TTC549 (cell line): ENCODE results near the gene C20orf141.
"Not testable (repeated sequence)": the region's sequence is repeated elsewhere in the genome, so short reads cannot be mapped to it uniquely, and the experiment has no call there.

Experiments
- FAIRE-seq: peaks from 2 replicates; lab custom pipeline; 2012; peaks lifted over from hg19 to GRCh38; lab: Jason Lieb, UNC

The C20orf141 gene

DNA sequence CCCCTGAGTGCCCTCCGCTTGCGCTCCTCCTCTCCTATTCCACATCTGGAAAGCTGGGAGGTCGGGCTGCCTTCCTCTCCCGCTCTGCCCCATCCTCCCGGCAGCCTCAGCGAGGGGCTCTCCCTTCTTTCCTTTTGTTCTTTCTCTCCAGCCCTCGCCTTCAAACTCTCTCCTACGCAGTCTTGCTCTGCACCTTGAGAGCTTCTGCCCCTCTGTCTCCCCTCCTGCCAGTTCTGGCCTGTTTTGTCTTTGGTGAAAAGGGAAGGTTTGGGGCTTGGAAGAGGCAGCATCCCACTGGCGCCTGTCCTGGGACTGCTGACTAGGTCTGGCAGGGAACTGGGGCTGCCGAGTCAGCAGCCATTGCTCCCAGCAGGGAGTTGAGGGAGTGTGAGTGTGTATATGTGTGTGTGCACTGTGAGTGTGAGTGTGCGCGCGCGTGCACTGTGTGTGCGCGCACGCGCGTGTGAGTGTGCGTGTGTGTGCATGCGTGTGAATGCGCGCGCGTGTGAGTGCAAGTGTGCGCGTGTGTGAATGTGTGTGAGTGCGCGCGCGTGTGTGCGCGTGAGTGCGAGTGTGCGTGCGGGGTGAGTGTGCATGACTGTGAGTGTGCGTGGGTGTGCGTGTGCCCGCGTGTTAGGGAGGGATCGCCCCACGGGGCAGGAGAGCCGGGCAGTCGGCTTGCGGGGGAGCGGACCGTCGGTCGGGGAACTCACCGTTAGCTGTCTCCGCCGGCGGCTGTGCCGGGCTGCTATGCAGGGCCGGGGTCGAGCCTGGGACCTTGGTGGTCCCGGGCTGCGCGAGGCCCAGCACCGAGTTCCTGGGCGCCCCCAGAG, 14.9 kb upstream of the C20orf141 start:
- no peak for FAIRE-seq

DNA sequence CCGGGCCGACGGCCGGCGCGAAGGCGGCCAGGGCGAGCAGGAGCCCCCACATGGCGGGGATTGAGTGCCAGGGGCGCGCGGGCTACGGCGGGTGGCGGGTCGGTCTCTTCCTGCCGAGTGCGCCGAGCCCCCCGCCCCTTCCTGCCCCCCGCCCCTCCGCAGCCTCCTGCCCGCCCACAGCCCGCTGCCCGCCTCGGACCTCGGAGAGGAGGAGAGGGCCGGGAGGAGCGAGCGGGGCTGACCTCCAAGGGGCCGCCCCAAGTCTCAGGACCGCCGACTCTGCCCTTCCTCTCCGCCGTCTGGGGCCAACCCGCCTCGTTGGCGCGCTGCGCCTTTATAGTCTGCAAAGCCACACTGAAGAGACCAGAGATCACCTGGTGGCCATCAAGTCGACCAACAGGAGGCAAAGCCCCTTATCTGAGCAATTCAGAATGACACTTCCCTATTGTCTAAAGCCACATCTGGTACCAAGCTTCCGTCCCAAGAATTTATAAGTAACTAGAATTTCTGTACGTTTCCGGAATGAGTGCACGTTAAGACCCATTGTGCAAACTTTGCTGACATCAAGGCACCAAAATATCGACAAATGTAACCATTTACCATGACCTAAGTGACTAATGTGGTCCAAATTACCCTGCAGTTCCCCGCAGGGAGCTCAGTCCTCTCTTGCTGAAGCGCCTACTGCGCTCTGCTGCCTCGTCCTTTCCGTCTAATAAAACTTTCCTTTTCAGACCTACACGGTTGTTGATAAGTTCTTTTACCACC, 14.1 kb upstream of the C20orf141 start, which contains the start of gene CPXM1:
Gene CPXM1, minus strand, starts transcription at position 107 of the 765 bp plus-strand sequence. Its CDS starts 55 bp downstream, at position 52.
- no peak for FAIRE-seq

DNA sequence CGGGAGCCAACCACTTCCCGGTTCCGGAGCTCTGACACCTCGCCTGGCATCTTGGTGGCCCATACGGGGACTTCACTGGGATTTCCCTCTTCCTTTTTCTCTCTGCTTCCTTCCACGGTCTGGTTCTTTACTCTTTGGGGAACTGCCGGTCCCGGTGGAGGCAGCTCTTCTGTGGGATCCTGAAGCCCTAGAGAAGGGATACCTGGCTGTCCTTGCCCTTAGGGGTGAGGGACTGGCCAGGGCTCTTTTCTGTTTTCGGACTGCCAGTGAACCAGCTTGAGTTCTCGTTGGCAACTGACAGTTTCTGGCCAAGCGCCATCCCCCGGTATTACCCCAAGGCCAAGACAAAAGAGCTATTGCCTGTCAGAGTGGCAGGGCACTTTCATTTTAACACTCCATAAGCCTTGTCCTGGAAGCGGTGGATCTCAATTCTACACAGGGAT, 13.5 kb upstream of the C20orf141 start:
- no peak for FAIRE-seq

DNA sequence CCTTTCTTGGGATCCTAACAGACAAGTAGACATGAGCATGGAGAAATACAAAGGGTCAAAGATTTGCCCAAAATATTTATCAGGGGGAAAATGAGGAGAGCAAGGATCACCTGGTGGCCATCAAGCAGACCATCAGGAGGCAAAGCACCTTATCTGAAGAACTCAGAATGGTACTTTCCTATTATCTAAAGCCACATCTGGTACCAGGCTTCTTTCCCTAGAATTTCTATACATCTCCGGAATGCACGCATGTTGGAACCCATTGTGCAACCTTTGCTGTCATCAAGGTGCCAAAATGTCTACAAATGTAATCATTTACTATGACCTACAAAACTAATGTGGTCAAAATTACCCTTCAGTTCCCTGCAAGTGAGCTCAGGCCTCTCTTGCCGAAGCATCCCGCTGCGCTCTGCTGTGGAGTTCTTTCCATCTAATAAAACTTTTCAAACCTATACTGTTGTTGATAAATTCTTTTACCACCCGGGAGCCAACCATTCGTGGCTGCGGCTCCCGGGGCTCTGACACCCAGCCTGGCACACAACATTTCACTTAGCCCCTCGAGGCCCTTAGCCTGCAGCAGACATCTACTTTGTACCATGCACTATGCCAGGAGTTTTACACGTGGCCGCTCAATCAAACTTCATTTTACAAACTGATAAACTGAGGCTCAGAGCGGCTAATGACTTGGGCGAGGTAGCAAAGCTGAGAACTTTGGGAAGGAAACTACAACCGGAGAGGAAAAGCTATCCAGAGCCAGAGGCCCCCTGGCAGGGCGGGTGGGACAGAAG, 10.6 kb upstream of the C20orf141 start:
- no peak for FAIRE-seq

DNA sequence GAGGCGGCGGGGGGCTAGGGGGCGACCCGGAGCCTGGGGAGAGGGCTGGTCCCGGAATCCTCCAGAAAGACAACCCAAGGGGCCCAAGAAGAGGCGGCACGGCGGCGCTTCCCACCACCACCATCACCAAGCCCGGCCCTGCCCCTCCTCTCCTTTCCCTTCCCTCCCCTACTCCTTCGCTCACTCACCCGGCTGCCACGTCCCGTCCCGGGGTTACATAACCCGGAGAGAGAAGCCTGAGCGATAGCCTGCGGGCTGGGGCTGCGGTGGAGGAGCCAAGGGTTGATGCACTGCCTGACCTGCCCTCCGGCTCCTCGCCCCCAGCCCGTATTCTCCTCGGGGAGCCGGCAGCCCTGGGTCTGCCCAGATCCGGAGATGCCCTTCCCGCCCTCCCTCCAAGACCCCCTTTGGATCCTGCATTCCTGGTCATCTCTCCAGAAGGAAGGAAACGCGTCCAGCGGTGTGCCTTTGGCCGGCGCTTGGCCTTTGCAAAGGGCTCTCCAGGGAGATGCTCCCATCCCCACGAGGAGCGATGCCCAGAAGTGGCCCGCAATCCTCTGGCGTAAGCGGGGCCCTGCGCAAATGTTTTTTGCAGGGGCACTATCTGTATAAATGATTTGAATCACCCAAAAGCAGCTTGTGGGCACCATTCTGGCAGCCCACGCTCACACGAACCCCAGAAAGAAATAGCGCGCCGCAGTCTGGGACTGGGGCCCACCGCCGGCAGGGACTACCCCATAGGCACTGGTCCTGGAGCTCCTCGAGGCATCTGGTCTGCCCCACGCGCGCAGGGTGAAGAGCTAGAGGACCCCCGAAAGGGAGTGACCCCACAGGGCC, 9.7 kb upstream of the C20orf141 start:
- no peak for FAIRE-seq

DNA sequence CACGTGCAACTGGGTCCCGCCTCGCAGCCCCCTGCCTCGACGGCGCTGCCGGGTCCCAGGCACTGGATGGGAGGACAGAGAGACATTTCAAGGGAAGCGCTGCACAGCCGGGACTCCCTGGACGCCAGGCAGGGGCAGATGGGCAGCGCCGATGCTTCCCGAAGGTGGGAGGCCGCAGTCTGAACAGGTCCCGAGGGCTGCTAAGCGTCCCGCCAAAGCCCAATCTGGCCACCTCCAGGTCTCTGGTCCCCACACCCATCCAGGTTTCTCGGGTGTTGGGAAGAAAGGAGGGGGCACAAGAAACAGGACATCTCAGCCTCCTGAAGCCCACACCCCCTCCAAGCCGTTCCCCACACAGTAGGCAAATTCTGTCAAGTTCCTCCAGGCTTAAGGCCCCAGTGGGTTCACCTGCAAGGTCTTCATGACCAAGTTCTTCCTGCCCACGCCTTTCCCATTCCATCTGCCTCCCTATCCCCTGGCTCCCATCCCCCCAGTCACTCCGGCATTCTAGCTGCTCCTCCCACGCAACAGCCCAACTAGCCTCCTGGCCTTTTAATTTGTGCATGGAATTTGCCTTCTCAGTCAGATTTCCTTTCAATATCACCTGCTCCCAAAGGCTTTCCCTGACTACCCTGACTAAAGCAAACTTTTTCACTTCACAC, 9.0 kb upstream of the C20orf141 start:
- no peak for FAIRE-seq

DNA sequence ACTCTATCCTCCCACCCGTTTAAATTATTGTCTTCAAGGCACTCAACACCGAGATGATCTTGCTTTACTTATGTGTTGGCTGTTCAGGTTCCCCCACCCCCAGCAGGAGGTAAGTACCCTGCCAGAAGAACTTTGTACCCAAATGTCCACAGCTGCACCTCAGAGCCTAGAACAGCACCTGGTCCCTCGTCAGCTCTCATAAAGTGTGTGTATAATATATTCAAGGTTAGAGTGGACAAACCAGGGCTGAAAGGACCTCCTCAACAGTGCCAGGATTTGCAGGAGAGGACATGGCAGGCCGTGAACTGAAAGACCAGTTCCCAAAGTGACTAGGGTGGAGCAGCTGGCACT, 8.5 kb upstream of the C20orf141 start:
- no peak for FAIRE-seq

DNA sequence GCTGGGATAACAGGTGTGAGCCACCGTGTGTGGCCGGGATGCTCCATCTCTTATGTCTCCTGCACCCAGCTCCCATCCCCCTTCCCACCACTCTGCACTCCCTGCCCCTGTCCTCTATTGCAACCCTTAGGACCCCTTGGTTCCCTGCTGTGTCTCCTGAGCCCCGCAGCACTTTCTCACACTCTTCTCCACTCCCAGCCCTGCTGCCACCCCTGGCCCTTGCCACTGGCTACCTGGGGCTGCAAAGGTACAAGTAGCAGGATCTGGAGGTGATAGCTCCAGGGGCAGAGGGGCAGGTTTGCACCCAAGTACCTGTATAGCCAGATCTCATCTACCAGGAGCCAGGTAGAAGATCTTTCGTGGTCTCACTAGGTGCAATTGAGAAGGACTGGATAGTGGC, 7.8 kb upstream of the C20orf141 start:
- FAIRE-seq: no peak

DNA sequence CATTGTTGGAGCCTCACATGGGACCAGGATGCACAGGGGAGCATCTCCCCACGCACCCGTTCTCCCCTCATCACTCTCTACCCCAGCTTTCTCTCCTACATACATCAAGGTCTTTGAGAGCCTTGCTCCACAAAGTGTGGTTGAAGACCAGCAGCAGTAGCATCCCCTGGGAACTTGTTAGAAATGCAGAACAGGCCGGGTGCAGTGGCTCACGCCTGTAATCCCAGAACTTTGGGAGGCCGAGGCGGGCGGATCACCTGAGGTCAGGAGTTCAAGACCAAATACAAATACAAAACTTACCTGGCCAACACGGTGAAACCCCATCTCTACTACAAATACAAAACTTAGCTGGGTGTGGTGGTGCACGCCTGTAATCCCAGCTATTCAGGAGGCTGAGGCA, 6.9 kb upstream of the C20orf141 start:
- not testable (repeated sequence) for FAIRE-seq

DNA sequence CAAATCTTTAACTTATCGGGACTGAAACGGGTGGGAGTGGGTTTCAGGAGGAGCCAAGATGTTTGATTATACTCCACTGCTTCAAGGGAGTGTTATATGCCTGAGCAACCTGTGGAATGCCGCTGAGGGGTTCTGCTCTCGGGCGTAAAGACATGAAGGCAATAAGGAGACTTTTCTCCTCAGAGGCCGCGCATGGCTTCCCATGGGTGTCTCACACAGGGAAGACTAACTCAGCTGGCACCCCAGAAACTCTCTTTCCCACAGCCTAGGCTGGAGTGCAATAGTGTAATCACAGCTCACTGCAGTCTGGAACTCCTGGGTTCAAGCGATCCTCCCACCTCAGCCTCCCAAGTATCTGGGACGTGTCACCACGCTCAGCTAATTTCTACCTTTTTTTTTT, 5.1 kb upstream of the C20orf141 start:
- no peak for FAIRE-seq

DNA sequence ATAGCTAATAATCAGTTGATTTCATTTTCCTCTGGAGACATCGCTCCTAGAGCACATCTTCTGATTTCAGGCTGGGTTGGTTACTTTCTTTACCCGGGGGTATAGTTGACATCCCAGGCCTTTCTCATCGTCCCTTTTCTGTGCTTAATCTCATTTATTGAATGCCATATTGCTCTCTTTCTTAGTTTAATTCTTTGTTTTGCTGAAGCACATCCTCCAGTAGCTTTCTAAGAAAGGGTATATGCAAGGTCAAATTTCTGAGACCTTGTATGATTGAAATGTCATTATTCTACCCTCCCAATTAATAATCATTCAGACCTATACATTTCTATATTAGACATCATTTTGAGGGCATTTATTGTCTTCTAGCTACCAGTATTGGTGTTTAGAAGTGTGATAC, 2.6 kb upstream of the C20orf141 start:
- no peak for FAIRE-seq

DNA sequence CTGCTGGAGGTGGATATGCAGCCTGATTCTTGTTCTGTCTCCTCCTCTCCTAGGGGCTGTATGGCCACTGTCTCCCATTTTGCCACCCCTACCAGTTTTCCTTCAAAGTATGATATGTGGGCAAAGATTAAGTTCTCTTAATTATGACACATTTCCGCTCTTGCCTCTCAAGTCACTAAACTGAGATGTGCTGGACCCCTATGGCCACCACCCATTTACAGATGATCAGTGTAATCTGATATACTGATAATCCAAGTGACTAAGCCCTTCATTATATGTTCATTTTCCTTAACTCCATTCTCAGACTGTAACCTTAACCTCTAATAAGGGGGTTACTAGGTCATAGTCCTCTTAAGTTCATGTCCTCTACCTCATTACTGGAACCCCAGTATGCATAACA, 711 bp upstream of the C20orf141 start:
- FAIRE-seq: no peak

DNA sequence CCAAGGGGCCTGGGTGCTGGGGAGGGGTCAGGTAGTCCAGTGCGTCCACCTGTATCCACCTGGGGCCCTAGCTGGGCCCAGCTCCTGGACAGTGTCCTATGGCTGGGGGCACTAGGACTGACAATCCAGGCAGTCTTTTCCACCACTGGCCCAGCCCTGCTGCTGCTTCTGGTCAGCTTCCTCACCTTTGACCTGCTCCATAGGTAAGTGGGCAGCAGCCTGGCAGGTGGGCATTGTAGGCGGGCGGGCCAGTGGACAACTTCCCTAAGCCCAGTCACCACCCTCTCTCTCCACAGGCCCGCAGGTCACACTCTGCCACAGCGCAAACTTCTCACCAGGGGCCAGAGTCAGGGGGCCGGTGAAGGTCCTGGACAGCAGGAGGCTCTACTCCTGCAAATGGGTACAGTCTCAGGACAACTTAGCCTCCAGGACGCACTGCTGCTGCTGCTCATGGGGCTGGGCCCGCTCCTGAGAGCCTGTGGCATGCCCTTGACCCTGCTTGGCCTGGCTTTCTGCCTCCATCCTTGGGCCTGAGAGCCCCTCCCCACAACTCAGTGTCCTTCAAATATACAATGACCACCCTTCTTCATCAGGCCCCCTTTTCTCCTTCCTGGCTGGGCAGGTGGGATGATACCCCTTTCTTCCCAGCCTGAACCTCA, 584 bp downstream of the C20orf141 start:
- FAIRE-seq: no peak

DNA sequence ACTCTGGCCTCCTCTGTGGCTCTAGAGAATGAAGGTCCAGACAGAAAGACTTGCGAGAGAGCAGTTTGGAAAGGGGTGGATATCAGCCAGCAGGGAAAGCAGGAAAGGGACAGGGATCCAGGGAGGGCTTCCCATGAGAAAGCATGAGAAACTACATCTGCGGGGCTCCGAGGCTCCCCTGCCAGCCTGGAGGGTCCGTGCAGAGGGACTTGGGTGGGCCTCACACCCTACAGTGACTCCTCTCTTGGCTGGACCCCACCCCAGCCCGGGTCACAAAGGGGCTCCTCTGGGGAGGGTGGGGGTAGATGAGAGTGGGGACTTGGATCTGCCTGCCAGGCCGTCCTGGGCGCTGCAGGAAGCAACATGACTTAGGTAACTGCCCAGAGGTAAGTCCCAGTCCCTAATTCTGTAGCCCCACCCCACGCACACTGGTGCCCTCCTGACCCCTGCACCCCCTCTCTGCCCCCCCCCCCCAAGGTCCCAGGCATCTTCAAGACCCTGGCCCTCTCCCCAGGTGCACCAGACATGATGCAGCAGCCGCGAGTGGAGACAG, 1.3 kb downstream of the C20orf141 start, which contains the start of gene TMEM239:
Gene TMEM239, plus strand, starts transcription at position 335 of the 553 bp plus-strand sequence. Its CDS starts 191 bp downstream, at position 526.
- no peak for FAIRE-seq

DNA sequence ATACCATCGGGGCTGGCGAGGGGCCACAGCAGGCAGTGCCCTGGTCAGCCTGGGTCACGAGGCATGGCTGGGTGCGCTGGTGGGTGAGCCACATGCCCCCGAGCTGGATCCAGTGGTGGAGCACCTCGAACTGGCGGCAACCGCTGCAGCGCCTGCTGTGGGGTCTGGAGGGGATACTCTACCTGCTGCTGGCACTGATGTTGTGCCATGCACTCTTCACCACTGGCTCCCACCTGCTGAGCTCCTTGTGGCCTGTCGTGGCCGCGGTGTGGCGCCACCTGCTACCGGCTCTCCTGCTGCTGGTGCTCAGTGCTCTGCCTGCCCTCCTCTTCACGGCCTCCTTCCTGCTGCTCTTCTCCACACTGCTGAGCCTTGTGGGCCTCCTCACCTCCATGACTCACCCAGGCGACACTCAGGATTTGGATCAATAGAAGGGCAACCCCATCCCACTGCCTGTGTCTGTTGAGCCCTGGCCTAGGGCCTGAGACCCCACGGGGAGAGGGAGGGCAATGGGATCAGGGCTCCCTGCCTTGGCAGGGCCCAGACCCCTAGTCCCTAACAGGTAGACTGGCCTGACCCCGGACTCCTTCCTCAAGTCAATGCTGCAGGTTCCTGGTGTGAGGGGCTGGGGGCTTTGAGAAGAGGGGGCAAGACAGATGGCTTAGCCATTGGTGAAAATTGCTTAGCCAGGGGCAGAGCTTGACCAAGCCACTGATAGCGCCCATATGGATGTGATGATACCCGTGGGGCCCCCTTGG, 2.0 kb downstream of the C20orf141 start:
- no peak for FAIRE-seq

DNA sequence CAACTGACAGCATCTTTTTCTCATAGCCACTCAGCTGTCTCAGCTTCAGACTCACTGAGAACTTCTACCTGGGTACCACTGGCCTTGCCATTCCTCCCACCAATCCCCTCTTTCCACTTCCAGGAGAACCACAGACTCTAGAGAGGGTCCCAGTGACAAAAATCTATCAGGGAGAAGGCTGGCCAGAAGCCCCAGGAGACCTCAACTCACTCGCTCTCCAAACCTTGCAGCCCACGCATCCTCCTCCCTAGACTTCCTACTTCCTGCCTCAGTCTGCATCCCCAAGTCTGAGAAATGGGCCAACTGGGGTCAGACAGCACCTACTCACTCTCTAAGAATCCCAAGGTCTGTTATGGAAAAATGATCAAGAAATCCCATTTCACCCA, 2.5 kb downstream of the C20orf141 start:
- no peak for FAIRE-seq

DNA sequence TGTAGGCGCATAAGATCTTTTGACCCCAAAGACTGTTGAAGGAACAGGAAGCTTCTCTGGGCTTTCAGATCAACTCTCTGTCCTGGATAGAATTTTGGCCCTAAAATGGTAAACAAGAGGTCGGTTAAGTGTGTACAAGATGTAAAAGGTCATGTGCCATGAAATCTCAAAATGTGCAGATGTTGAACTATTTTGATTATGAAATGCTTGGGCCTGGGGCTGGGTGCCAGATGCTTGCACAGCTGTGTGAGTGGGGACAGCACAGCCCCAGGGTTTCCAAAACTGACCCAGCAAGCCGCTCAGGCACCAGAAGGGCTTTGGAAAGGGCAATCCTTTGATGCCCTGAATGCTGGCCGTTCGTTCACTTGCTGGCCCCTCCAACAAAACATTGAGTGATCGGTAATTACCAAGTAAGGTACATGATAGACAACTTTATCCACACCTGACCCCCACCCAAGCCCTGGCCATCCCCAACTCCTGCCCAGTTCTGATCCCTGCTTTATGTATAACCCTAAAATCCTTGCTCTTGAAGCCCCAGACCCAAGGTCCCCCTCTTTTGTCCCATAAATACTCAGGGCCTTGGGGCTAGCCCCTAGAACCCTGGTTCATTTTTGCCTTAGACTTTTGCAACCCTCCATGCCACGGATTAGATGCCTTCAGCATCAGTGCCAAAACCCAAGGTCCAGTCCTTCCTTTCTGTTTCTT, 3.3 kb downstream of the C20orf141 start:
- FAIRE-seq: no peak

DNA sequence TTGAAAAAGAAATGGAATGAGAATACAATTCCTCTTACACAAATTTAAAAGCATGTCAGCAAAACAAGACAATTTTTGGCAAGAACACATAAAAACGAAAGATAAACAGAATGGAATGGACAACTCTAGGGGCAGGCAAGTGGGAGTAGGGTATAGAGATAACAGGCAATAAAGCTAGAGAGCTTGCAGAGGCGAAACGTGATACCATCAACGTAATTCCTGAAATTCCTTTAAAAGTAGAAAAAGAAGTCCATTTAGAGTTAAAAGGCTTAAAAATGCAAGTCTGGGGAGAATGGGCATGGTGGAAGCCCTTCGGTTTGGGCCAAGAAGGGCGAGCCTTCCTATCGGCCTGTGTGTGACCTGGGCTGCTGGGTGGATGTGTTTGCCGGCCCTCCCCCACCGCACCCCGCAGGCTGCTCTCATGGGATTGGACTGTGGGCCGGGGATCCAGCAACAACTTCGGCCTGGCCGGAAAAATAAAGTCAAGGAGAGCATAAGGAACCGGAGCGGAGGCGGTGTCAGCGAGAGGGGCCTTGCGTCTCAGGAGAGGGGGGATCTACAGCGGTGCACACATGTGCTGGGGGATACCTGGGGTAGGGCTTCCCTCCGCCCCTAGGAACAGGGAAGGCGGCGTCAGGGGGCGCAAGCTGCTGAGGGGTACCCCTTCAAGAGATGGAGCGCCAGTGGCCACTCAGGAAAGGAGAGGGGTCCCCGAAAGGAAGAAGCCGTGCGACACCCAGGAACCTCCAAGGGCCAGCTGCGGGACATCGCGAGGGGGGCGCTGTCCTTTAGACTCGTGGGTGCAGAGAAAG, 5.5 kb downstream of the C20orf141 start:
- FAIRE-seq: no peak
